HG03095 (cell line): ENCODE measurements around the gene SLC20A1.
"Not testable (repeated sequence)": the region's sequence is repeated elsewhere in the genome, so short reads cannot be mapped to it uniquely, and the experiment has no call there.

Experiments
- ATAC-seq: cut with Tn5 transposase; IDR thresholded peaks from one replicate; pipeline ENCODE4 v1.9.1; 2021; ENCODE audit warnings: moderate library complexity; ENCODE audit not compliant: unreplicated experiment

The SLC20A1 gene

GRCh38 chr2:112645310-112646101, at the start of gene SLC20A1:
Gene SLC20A1, plus strand, starts transcription at chr2:112645939. Its CDS starts 890 bp downstream, at chr2:112646829.
- ATAC-seq = peak; percentile 90

GRCh38 chr2:112597537-112598322, 48.0 kb upstream of the SLC20A1 start:
- ATAC-seq = no peak

- ATAC-seq = no peak
Measured at GRCh38 chr2:112600634-112601033, 45.1 kb upstream of the SLC20A1 start.

- ATAC-seq = no peak
Measured at GRCh38 chr2:112601754-112602153, 44.0 kb upstream of the SLC20A1 start.

- no peak for ATAC-seq
Measured at GRCh38 chr2:112602917-112603316, 42.8 kb upstream of the SLC20A1 start.

- no peak for ATAC-seq
Measured at GRCh38 chr2:112603731-112604130, 42.0 kb upstream of the SLC20A1 start.

GRCh38 chr2:112604952-112605351, 40.8 kb upstream of the SLC20A1 start:
- no peak for ATAC-seq

- ATAC-seq = no peak
Measured at GRCh38 chr2:112605926-112606325, 39.8 kb upstream of the SLC20A1 start.

- no peak for ATAC-seq
Measured at GRCh38 chr2:112606547-112606946, 39.2 kb upstream of the SLC20A1 start.

- ATAC-seq = no peak
Measured at GRCh38 chr2:112607680-112608438, 37.9 kb upstream of the SLC20A1 start.

- ATAC-seq = not testable (repeated sequence)
Measured at GRCh38 chr2:112609320-112609719, 36.4 kb upstream of the SLC20A1 start.

GRCh38 chr2:112612283-112612682, 33.5 kb upstream of the SLC20A1 start:
- ATAC-seq = not testable (repeated sequence)

- no peak for ATAC-seq
Measured at GRCh38 chr2:112614201-112614840, 31.4 kb upstream of the SLC20A1 start.

- ATAC-seq = no peak
Measured at GRCh38 chr2:112615051-112615450, 30.7 kb upstream of the SLC20A1 start.

GRCh38 chr2:112615798-112616197, 29.9 kb upstream of the SLC20A1 start:
- not testable (repeated sequence) for ATAC-seq

- ATAC-seq = no peak
Measured at GRCh38 chr2:112618383-112618782, 27.4 kb upstream of the SLC20A1 start.

GRCh38 chr2:112621790-112622527, 23.8 kb upstream of the SLC20A1 start:
- ATAC-seq = no peak

GRCh38 chr2:112622528-112622849, 23.2 kb upstream of the SLC20A1 start:
- no peak for ATAC-seq

- ATAC-seq = peak; percentile 81
Measured at GRCh38 chr2:112623913-112624777, 21.6 kb upstream of the SLC20A1 start.
